Left lung (tissue), 10 donors: ENCODE data around the gene APOC4. TPM values are rescaled to one million over a fixed set of nuclear protein-coding genes. Genes with fewer than 3 reads are reported as not detected.
A peak's percentile ranks its signal among the peaks of the same experiment; 100 is the strongest.
"Not testable (repeated sequence)": the region's sequence is repeated elsewhere in the genome, so short reads cannot be mapped to it uniquely, and the experiment has no call there.

Experiments
- ATAC-seq: fragments of 200-7000 bp; cut with Tn5 transposase; one replicate; pipeline ENCODE4 v1.9.1; 2020; ENCODE audit warnings: moderate library complexity
- DNase-seq, 4 donors: peaks; one replicate each; pipeline ENCODE4 v3.0.0-alpha.2; 2013 to 2020
- H3K27ac ChIP-seq, 2 donors: fragments of 200-600 bp; sonication (generic) in 1 of 2; one replicate each; pipeline versions ENCODE4 v1.5.0 to v1.8.0; 2020 to 2021
- H3K27me3 ChIP-seq, 2 donors: fragments of 200-600 bp; sonication (generic) in 1 of 2; one replicate each; pipeline versions ENCODE4 v1.5.0 to v1.8.0; 2020 to 2021
- H3K36me3 ChIP-seq, 2 donors: fragments of 200-600 bp; sonication (generic) in 1 of 2; one replicate each; pipeline versions ENCODE4 v1.5.0 to v1.8.0; 2020 to 2021
- H3K4me1 ChIP-seq, 2 donors: fragments of 200-600 bp; one replicate each; pipeline ENCODE4 v1.8.0; 2021
- H3K4me3 ChIP-seq, 2 donors: fragments of 200-600 bp; sonication (generic) in 1 of 2; one replicate each; pipeline versions ENCODE4 v1.5.0 to v1.8.0; 2020 to 2021; ENCODE audit warnings: mild to moderate bottlenecking in 1 of 2
- H3K9me3 ChIP-seq, 2 donors: fragments of 200-600 bp; sonication (generic) in 1 of 2; one replicate each; pipeline versions ENCODE4 v1.5.0 to v1.8.0; 2020 to 2021
- intact Hi-C, 2 donors: fragments of 100-400 bp; cut with DNase I; formaldehyde crosslinking; loops; one replicate each; pipeline versions ENCODE4 v1.11.2 to v1.14.2; 2022
- polyA plus RNA-seq, 6 donors: library from polyadenylated mRNA; unstranded; fragments of 120-200 nt; gene quantifications; one replicate each; pipeline ENCODE4 v1.2.1, GENCODE V29; 2013; ENCODE audit not compliant: insufficient read length in 6 of 6
- total RNA-seq, 2 donors: library from RNA; stranded (reverse); fragmentation: NEBNext Ultra II Directional; extraction: Animal tissue kit (Norgen Biotek cat#: 25700); gene quantifications; one replicate each; pipeline ENCODE4 v1.2.1, GENCODE V29; 2021
- TF ChIP-seq, protein P1 (sequence below), 2 donors: fragments of 200-600 bp; sonication (generic) in 1 of 2; IDR thresholded peaks; one replicate each; pipeline versions ENCODE4 v1.5.0 to v1.8.0; 2021; ENCODE audit warnings: antibody characterized with exemption in 2 of 2
- donor health status: DM: no; HTN: yes; CAD: no.
- donor health status: DM: no; HTN: no; CAD: no.

APOC4 gene
- total and polyA plus RNA-seq, 8 donors: not detected

GRCh38 chr19:44908836-44909261 lies 33.2 kb upstream of the APOC4 start:
- Histone ChIP-seq H3K36me3 (no peaks in the 10 kb centered on the region), H3K27ac (no peak overlapping the region), H3K4me1 (peaks cover 7 to 36% of the 10 kb centered on the region in 2 donors), H3K27me3 (peaks cover 4 to 36% of the 10 kb centered on the region in 2 donors), H3K4me3 (no peak overlapping the region), H3K9me3 (no peaks in the 10 kb centered on the region)
- TF ChIP-seq, protein P1, sequence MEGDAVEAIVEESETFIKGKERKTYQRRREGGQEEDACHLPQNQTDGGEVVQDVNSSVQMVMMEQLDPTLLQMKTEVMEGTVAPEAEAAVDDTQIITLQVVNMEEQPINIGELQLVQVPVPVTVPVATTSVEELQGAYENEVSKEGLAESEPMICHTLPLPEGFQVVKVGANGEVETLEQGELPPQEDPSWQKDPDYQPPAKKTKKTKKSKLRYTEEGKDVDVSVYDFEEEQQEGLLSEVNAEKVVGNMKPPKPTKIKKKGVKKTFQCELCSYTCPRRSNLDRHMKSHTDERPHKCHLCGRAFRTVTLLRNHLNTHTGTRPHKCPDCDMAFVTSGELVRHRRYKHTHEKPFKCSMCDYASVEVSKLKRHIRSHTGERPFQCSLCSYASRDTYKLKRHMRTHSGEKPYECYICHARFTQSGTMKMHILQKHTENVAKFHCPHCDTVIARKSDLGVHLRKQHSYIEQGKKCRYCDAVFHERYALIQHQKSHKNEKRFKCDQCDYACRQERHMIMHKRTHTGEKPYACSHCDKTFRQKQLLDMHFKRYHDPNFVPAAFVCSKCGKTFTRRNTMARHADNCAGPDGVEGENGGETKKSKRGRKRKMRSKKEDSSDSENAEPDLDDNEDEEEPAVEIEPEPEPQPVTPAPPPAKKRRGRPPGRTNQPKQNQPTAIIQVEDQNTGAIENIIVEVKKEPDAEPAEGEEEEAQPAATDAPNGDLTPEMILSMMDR (IDR thresholded peaks at IDR 0.05): no peak
- ATAC-seq (no peak), DNase-seq (no peak)
- intact Hi-C loops: no loop called here

GRCh38 chr19:44909775-44910174 lies 32.3 kb upstream of the APOC4 start:
- Histone ChIP-seq H3K27ac (no peak overlapping the region), H3K27me3 (peaks cover 4 to 30% of the 10 kb centered on the region in 2 donors), H3K36me3 (no peaks in the 10 kb centered on the region), H3K9me3 (no peaks in the 10 kb centered on the region), H3K4me1 (peaks cover 7 to 44% of the 10 kb centered on the region in 2 donors), H3K4me3 (peak overlapping the region in 1 of 2 donors; percentile 4)
- intact Hi-C loops: no loop called here
- TF ChIP-seq, protein P1 (IDR thresholded peaks at IDR 0.05): no peak
- ATAC-seq (no peak), DNase-seq (no peak)

- ATAC-seq, H3K36me3 ChIP-seq, intact Hi-C loops, H3K27ac ChIP-seq, H3K9me3 ChIP-seq, H3K4me3 ChIP-seq, H3K27me3 ChIP-seq, DNase-seq: not testable (repeated sequence)
- peaks cover 7 to 35% of the 10 kb centered on the region in 2 donors for H3K4me1 ChIP-seq
Observed at GRCh38 chr19:44911896-44912295, 30.1 kb upstream of the APOC4 start.

DNA sequence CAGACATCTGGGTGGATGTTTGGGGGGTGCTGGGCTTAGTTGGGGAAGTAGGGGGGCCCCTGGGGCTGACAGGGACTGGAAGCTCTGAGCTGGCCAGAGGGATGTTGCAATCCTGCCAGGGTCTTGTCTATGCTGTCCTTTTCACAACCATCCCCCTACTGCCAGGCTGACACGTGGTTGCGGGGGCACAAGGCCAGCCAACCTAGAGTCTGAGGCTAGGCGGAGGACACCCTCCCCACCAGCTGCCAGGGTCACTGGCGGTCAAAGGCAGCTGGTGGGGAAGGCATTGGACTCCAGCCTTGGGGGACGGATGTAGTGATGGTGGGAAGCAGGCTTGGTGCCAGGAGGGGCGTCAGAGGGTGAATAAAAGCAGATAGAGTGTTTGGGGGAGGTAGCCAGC lies 29.2 kb upstream of the APOC4 start:
- ATAC-seq (peak; percentile 11), DNase-seq (peak in 2 of 4 donors; percentile 52 to 79)
- TF ChIP-seq, protein P1 (IDR thresholded peaks at IDR 0.05): no peak
- intact Hi-C loops: no loop called here
- H3K27ac ChIP-seq: no peak overlapping the region
- no peaks in the 10 kb centered on the region for H3K9me3 ChIP-seq
- H3K36me3 ChIP-seq: no peaks in the 10 kb centered on the region
- H3K4me1 ChIP-seq: peaks cover 7 to 35% of the 10 kb centered on the region in 2 donors
- H3K27me3 ChIP-seq: peaks cover 0 to 8% of the 10 kb centered on the region in 2 donors
- H3K4me3 ChIP-seq: no peak overlapping the region

- DNase-seq, intact Hi-C loops, H3K27ac ChIP-seq, ATAC-seq, H3K27me3 ChIP-seq, H3K9me3 ChIP-seq, H3K36me3 ChIP-seq: not testable (repeated sequence)
- Histone ChIP-seq H3K4me1 (peaks cover 7 to 35% of the 10 kb centered on the region in 2 donors), H3K4me3 (peak overlapping the region in 1 of 2 donors; percentile 49)
Observed at GRCh38 chr19:44913512-44914432, 28.3 kb upstream of the APOC4 start.

- H3K36me3 ChIP-seq, intact Hi-C loops, H3K9me3 ChIP-seq, H3K27me3 ChIP-seq: not testable (repeated sequence)
- ATAC-seq (peak; percentile 92), DNase-seq (peak; percentile 87 to 94 (median 89))
- Histone ChIP-seq H3K4me3 (peak within 1 kb of the TSS; percentile 33 to 49), H3K27ac (peak within 1 kb of the TSS in 1 of 2 donors; percentile 61), H3K4me1 (peaks cover 7 to 35% of the 10 kb centered on the region in 2 donors)
Observed at GRCh38 chr19:44914433-44915206, 27.4 kb upstream of the APOC4 start, which contains the start of gene APOC1. Gene APOC1 (plus strand): TSS chr19:44914608. CDS start chr19:44914892, 284 bp downstream.
